ENCODE data around the gene OOSP3.

The OOSP3 gene

DNA sequence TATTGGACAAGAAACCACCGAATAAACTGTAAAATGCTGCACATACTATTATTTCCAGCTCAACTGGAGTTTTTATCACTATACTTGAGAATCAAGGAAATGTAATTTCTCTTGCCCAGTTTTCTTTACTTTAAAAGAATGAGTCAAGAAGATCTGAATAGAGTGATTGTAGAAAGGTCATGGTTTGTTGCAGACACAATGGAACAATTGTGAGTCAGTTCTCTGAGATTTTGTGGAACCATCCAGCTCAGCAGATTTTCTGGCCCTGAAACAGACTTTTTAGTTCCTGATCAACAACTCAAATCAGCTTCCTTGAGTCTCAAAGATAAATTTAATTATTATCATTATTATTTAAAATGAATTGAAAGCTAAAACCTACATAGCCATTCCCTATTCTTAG lies 13.6 kb upstream of the OOSP3 start:
- ATAC-seq = no peak
- TF ChIP-seq BACH2 (CRISPR knock-in tag; IDR thresholded peaks at IDR 0.05; ENCODE audit: borderline replicate concordance) (no peak), ZNF565 (CRISPR knock-in tag; conservative IDR thresholded peaks at IDR 0.05; ENCODE audit: low read depth) (no peak), ZFP3 (CRISPR knock-in tag; IDR thresholded peaks at IDR 0.05) (no peak)
- TF ChIP-seq, protein P1, sequence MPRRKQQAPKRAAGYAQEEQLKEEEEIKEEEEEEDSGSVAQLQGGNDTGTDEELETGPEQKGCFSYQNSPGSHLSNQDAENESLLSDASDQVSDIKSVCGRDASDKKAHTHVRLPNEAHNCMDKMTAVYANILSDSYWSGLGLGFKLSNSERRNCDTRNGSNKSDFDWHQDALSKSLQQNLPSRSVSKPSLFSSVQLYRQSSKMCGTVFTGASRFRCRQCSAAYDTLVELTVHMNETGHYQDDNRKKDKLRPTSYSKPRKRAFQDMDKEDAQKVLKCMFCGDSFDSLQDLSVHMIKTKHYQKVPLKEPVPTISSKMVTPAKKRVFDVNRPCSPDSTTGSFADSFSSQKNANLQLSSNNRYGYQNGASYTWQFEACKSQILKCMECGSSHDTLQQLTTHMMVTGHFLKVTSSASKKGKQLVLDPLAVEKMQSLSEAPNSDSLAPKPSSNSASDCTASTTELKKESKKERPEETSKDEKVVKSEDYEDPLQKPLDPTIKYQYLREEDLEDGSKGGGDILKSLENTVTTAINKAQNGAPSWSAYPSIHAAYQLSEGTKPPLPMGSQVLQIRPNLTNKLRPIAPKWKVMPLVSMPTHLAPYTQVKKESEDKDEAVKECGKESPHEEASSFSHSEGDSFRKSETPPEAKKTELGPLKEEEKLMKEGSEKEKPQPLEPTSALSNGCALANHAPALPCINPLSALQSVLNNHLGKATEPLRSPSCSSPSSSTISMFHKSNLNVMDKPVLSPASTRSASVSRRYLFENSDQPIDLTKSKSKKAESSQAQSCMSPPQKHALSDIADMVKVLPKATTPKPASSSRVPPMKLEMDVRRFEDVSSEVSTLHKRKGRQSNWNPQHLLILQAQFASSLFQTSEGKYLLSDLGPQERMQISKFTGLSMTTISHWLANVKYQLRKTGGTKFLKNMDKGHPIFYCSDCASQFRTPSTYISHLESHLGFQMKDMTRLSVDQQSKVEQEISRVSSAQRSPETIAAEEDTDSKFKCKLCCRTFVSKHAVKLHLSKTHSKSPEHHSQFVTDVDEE (CRISPR knock-in tag; IDR thresholded peaks at IDR 0.05) = no peak

DNA sequence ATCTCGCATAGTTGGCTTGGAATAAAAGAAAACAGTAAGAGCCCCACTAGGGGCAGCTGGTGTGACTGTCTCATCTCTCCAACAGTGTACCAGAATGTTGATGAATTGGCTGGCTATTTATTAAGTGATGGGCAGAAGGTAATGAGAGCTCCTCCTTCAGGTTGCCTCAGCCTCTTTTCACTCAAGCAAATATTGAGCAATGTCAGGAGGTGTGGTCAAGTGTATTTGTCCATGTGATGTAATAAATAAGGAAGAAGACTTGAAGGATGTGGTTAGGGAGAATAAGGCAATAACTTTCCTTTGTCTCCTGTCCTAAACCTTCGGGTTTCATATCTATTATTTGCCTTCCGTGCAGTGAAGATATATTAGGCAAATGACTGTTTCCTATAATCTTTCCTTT lies 12.2 kb upstream of the OOSP3 start, which contains the start of gene TCN1:
TCN1 (minus strand) TSS at position 91 of the 400 bp plus-strand sequence; CDS start at position 74, 17 bp downstream.
- TF ChIP-seq RARB (CRISPR knock-in tag; IDR thresholded peaks at IDR 0.05) (no peak), GLIS3 (CRISPR knock-in tag; IDR thresholded peaks at IDR 0.05) (no peak), ZFP3 (CRISPR knock-in tag; IDR thresholded peaks at IDR 0.05) (no peak), OSR1 (CRISPR knock-in tag; IDR thresholded peaks at IDR 0.05) (no peak), ESRRG (CRISPR knock-in tag; IDR thresholded peaks at IDR 0.05) (no peak), SNAI2 (CRISPR knock-in tag; IDR thresholded peaks at IDR 0.05) (no peak), PPARA (CRISPR knock-in tag; IDR thresholded peaks at IDR 0.05; ENCODE audit: borderline replicate concordance) (no peak), TOX (CRISPR knock-in tag; IDR thresholded peaks at IDR 0.05; ENCODE audit: borderline replicate concordance) (no peak), ZNF70 (CRISPR knock-in tag; IDR thresholded peaks at IDR 0.05) (no peak), ZNF8 (CRISPR knock-in tag; IDR thresholded peaks at IDR 0.05) (no peak), ISL1 (CRISPR knock-in tag; IDR thresholded peaks at IDR 0.05) (no peak), ZFP30 (CRISPR knock-in tag; IDR thresholded peaks at IDR 0.05) (no peak), TCF4 (CRISPR knock-in tag; IDR thresholded peaks at IDR 0.05; ENCODE audit: borderline replicate concordance) (no peak), CSDC2 (CRISPR knock-in tag; IDR thresholded peaks at IDR 0.05) (no peak)
- TF ChIP-seq, protein P2, sequence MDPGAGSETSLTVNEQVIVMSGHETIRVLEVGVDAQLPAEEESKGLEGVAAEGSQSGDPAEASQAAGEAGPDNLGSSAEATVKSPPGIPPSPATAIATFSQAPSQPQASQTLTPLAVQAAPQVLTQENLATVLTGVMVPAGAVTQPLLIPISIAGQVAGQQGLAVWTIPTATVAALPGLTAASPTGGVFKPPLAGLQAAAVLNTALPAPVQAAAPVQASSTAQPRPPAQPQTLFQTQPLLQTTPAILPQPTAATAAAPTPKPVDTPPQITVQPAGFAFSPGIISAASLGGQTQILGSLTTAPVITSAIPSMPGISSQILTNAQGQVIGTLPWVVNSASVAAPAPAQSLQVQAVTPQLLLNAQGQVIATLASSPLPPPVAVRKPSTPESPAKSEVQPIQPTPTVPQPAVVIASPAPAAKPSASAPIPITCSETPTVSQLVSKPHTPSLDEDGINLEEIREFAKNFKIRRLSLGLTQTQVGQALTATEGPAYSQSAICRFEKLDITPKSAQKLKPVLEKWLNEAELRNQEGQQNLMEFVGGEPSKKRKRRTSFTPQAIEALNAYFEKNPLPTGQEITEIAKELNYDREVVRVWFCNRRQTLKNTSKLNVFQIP (CRISPR knock-in tag; IDR thresholded peaks at IDR 0.05; ENCODE audit: borderline replicate concordance, low read depth) = no peak
- TF ChIP-seq, protein P1 (CRISPR knock-in tag; IDR thresholded peaks at IDR 0.05) = no peak
- TF ChIP-seq, protein P3, sequence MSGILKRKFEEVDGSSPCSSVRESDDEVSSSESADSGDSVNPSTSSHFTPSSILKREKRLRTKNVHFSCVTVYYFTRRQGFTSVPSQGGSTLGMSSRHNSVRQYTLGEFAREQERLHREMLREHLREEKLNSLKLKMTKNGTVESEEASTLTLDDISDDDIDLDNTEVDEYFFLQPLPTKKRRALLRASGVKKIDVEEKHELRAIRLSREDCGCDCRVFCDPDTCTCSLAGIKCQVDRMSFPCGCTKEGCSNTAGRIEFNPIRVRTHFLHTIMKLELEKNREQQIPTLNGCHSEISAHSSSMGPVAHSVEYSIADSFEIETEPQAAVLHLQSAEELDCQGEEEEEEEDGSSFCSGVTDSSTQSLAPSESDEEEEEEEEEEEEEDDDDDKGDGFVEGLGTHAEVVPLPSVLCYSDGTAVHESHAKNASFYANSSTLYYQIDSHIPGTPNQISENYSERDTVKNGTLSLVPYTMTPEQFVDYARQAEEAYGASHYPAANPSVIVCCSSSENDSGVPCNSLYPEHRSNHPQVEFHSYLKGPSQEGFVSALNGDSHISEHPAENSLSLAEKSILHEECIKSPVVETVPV (CRISPR knock-in tag; IDR thresholded peaks at IDR 0.05) = no peak
- no peak for ATAC-seq

DNA sequence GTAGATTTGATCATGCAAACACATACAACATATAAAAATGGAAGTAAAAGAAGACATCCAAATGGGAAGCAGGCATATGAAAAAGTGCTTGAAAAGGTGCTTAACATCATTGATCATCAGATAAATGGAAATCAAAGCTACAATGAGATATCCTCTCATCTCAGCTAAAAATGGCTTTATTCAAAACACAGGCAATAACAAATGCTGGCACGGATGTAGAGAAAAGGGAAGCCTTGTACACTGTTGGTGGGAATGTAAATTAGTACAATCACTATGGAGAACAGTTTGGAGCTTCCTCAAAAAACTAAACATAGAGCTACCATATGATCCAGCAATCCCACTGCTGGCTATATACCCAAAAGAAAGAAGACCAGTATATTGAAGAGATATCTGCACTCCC lies 11.7 kb upstream of the OOSP3 start:
- TF ChIP-seq CSDC2 (CRISPR knock-in tag; IDR thresholded peaks at IDR 0.05) (no peak), PPARA (CRISPR knock-in tag; IDR thresholded peaks at IDR 0.05; ENCODE audit: borderline replicate concordance) (no peak)
- ATAC-seq = no peak

DNA sequence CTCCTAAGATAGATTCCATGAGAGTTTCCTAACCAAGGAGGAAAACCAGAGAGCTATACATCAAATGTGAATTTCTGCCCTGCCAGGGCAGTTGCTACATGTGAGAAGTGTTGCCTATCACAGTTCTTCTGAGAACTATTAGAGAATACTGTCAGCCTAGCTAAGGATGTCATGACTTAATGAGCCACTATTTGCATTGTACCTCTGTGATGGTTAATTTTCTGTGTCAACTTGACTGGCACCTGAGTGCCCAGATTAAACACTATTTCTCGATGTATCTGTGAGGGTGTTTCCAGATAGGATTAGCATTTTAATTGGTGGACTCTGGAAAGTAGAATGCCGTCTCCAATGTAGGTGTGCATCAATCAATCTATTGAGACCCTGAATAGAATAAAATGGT lies 10.6 kb upstream of the OOSP3 start:
- ATAC-seq = no peak
- TF ChIP-seq ZNF565 (CRISPR knock-in tag; conservative IDR thresholded peaks at IDR 0.05; ENCODE audit: low read depth) (no peak), TCF4 (CRISPR knock-in tag; IDR thresholded peaks at IDR 0.05; ENCODE audit: borderline replicate concordance) (no peak), CSDC2 (CRISPR knock-in tag; IDR thresholded peaks at IDR 0.05) (no peak), BACH2 (CRISPR knock-in tag; IDR thresholded peaks at IDR 0.05; ENCODE audit: borderline replicate concordance) (no peak), OSR1 (CRISPR knock-in tag; IDR thresholded peaks at IDR 0.05) (no peak), TOX (CRISPR knock-in tag; IDR thresholded peaks at IDR 0.05; ENCODE audit: borderline replicate concordance) (no peak), ISL1 (CRISPR knock-in tag; IDR thresholded peaks at IDR 0.05) (no peak), ZFP30 (CRISPR knock-in tag; IDR thresholded peaks at IDR 0.05) (no peak), ZNF8 (CRISPR knock-in tag; IDR thresholded peaks at IDR 0.05) (no peak), RARB (CRISPR knock-in tag; IDR thresholded peaks at IDR 0.05) (no peak), PPARA (CRISPR knock-in tag; IDR thresholded peaks at IDR 0.05; ENCODE audit: borderline replicate concordance) (no peak)
- TF ChIP-seq, protein P1 (CRISPR knock-in tag; IDR thresholded peaks at IDR 0.05) = no peak
- TF ChIP-seq, protein P3 (CRISPR knock-in tag; IDR thresholded peaks at IDR 0.05) = no peak
- TF ChIP-seq, protein P4, sequence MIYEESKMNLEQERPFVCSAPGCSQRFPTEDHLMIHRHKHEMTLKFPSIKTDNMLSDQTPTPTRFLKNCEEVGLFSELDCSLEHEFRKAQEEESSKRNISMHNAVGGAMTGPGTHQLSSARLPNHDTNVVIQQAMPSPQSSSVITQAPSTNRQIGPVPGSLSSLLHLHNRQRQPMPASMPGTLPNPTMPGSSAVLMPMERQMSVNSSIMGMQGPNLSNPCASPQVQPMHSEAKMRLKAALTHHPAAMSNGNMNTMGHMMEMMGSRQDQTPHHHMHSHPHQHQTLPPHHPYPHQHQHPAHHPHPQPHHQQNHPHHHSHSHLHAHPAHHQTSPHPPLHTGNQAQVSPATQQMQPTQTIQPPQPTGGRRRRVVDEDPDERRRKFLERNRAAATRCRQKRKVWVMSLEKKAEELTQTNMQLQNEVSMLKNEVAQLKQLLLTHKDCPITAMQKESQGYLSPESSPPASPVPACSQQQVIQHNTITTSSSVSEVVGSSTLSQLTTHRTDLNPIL (CRISPR knock-in tag; IDR thresholded peaks at IDR 0.05; ENCODE audit: low read depth) = no peak
